Spinal cord (tissue), 10 donors: ENCODE measurements around the gene ESYT2. TPM values are rescaled to one million over a fixed set of nuclear protein-coding genes. Genes with fewer than 3 reads are reported as not detected.

Experiments
- DNase-seq, 6 donors: peaks; one replicate each; pipeline versions ENCODE4 v3.0.0 to v3.0.0-alpha.2; 2013 to 2015; ENCODE audit warnings: low spot score in 6 of 6, low read depth in 4 of 6
- H3K27ac ChIP-seq: one replicate; pipeline ENCODE4 v1.5.1; 2013; ENCODE audit warnings: low read depth, low read length, control low read depth
- H3K27me3 ChIP-seq: one replicate; pipeline ENCODE4 v1.6.1; 2013; ENCODE audit warnings: low read length; ENCODE audit not compliant: control insufficient read depth, insufficient read depth
- H3K36me3 ChIP-seq: one replicate; pipeline ENCODE4 v1.6.1; 2013; ENCODE audit warnings: low read length; ENCODE audit not compliant: control insufficient read depth, insufficient read depth
- H3K4me1 ChIP-seq: one replicate; pipeline ENCODE4 v1.6.1; 2013; ENCODE audit warnings: low read length; ENCODE audit not compliant: control insufficient read depth, insufficient read depth
- H3K4me3 ChIP-seq: one replicate; pipeline ENCODE4 v1.5.1; 2013; ENCODE audit warnings: low read depth, low read length, control low read depth
- H3K9me3 ChIP-seq: one replicate; pipeline ENCODE4 v1.6.1; 2013; ENCODE audit warnings: low read length; ENCODE audit not compliant: control insufficient read depth, insufficient read depth
- WGBS: methylation state at CpG from one replicate; pipeline ENCODE4 v1.1.5; 2013; ENCODE audit warnings: missing lambda C conversion rate; ENCODE audit not compliant: insufficient coverage; 5-methylcytosine and 5-hydroxymethylcytosine counted together
- polyA plus RNA-seq, 2 donors: library from polyadenylated mRNA; unstranded; fragments of 120-200 nt; gene quantifications; one replicate each; pipeline ENCODE4 v1.2.1, GENCODE V29; 2013; ENCODE audit not compliant: insufficient read length in 2 of 2
- total RNA-seq, 2 donors: library from RNA; depleted of rRNA in 1 of 2; stranded (reverse); fragments of 120-200 nt in 1 of 2; fragments of >200 nt in 1 of 2; gene quantifications; one replicate each; pipeline versions ENCODE4 v1.2.3 to v1.2.4, GENCODE V29; 2013 to 2014
- donor health status: healthy.

The ESYT2 gene
- total and polyA plus RNA-seq, 4 donors = 28.0 to 73.9 (median 51.9) TPM

DNA sequence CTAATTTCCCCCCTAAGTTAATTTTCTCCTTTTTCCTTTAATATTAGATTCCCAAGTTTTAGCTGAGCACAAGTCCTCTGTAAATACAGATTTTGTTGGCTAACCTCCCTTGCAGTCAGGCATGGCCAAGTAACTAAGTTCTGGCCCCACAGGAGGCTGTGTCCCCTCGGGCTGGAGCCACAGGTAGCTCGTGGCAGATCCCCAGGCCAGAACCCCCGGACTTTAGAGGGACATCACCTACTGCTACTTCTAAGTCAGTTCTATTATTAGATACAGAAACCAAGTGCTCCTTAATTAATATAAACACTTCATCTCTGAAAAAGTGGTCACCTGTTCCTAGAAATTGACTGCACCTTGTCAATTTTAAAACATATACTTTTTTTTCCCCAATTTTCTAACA lies 78.6 kb downstream of the ESYT2 start:
- DNase-seq = no peak
- H3K9me3 ChIP-seq = no peaks in the 10 kb centered on the region
- no peaks in the 10 kb centered on the region for H3K4me1 ChIP-seq
- WGBS = no CpG with 5 or more reads among the region's 3 CpGs
- no peaks in the 10 kb centered on the region for H3K27me3 ChIP-seq
- no peak overlapping the region for H3K27ac ChIP-seq
- H3K36me3 ChIP-seq = peaks cover 30% of the 10 kb centered on the region
- no peak overlapping the region for H3K4me3 ChIP-seq

DNA sequence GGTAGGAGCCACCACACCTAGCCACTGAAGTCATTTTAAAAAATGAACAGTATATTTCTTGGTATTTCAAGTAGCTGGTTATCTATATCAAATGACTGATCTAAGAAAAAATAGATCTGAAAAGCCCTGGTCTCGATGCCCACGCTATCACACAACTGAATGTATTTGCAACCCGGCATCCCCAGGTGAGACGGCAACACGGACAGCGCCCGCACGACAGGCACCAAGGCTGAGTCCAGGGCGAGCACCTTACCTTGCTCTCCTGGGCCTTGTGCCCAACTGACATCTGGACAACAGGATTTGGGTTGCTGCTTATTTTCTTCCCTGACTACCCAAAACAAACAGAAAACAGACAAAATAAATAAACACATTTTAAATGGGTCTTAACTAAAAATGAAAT lies 79.9 kb downstream of the ESYT2 start:
- DNase-seq = no peak
- no peaks in the 10 kb centered on the region for H3K4me1 ChIP-seq
- WGBS = 96% methylated on average over 9 of the region's 9 CpGs

DNA sequence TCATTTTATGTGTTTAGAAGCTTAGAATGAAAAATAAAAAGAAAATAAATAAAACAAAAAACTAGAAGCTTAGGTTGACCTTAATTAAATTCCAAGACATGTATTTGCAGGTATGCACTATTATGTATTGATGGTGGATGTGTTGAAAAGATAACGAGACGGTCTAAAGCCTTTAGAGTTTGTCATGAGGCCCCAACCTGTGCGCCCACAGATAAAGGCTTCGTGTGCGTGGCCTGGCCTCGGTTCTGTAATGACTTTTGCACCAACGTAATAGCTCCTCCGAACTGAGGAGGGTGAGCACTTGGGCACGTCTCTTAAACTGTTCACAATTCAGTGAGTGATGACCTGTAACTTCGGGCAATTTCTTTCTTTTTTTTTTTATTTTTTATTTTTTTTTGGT lies 81.0 kb downstream of the ESYT2 start:
- DNase-seq = no peak
- Histone ChIP-seq H3K4me1 (no peaks in the 10 kb centered on the region), H3K27ac (no peak overlapping the region), H3K27me3 (no peaks in the 10 kb centered on the region), H3K4me3 (no peak overlapping the region), H3K36me3 (peaks cover 32% of the 10 kb centered on the region), H3K9me3 (no peaks in the 10 kb centered on the region)
- WGBS = 97% methylated on average over 7 of the region's 10 CpGs

More for the DNA sequence above, 79.9 kb downstream of the ESYT2 start:
- H3K27ac ChIP-seq = no peak overlapping the region
- no peaks in the 10 kb centered on the region for H3K27me3 ChIP-seq
- H3K9me3 ChIP-seq = no peaks in the 10 kb centered on the region
- peaks cover 30% of the 10 kb centered on the region for H3K36me3 ChIP-seq
- H3K4me3 ChIP-seq = no peak overlapping the region

DNA sequence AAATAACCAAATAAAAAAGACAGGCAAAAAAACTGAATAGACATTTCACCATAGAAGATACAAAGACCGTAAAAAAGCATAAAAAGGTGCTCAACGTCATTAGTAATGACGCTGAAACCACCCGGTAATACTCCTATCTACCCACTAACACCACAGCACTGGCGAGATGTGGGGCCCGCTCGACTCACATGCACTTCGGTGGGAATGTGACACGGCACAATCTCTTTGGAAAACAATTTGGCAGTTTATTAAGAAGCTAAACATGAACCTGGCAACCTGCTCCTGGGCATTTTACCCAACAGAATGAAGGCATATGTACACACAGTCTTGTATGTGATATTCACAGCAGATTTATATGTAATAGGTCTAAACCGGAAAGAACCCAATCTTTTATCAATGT lies 81.9 kb downstream of the ESYT2 start:
- DNase-seq = no peak
- Histone ChIP-seq H3K36me3 (peaks cover 36% of the 10 kb centered on the region), H3K4me1 (no peaks in the 10 kb centered on the region), H3K27ac (no peak overlapping the region), H3K27me3 (no peaks in the 10 kb centered on the region), H3K9me3 (no peaks in the 10 kb centered on the region), H3K4me3 (no peak overlapping the region)
- 93% methylated on average over 9 of the region's 10 CpGs for WGBS

DNA sequence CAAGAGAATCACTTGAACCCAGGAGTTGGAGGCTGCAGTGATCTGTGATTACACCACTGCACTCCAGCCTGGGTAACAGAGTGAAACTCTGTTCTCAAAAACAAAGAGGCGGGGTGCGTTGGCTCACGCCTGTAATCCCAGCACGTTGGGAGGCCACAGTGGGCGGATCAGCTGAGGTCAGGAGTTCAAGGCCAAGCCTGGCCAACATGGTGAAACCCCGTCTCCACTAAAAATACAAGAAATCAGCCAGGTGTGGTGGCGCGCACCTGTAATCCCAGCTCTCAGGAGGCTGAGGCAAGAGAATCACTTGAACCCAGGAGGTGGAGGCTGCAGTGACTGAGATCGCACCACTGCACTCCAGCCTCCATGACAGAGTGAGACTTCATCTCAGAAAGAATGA lies 82.4 kb downstream of the ESYT2 start:
- Histone ChIP-seq H3K4me3 (no peak overlapping the region), H3K27me3 (no peaks in the 10 kb centered on the region), H3K9me3 (no peaks in the 10 kb centered on the region), H3K36me3 (peaks cover 41% of the 10 kb centered on the region), H3K4me1 (no peaks in the 10 kb centered on the region), H3K27ac (no peak overlapping the region)
- WGBS = 82% methylated on average over 8 of the region's 9 CpGs
- no peak for DNase-seq

DNA sequence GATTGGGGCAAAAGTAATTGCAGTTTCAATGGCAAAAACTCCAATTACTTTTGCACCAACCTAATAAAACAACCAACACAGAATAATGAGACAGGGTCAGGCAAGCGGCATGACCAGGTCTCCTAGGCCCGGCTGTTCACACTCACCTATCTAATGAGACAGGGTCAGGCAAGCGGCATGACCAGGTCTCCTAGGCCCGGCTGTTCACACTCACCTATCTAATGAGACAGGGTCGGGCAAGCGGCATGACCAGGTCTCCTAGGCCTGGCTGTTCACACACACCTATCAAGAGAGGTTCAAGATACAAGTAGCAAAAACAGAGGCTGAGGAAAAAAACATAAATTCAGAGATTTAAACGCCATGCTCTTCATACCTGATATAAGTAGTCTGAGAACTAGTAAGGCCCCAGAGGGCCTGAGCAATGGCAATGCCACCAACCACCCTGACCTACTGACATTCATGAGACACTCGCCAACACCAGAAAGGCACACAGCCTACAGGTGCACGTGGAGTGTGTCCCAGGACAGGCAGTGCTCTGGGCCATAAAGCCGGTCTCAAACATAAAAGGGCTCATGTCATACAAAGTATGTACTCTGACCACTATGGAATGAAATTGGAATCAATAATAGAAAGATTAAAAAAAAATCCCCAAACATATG lies 84.1 kb downstream of the ESYT2 start:
- Histone ChIP-seq H3K36me3 (peaks cover 56% of the 10 kb centered on the region), H3K9me3 (no peaks in the 10 kb centered on the region), H3K27me3 (no peaks in the 10 kb centered on the region), H3K27ac (no peak overlapping the region), H3K4me1 (no peaks in the 10 kb centered on the region), H3K4me3 (no peak overlapping the region)
- no peak for DNase-seq
- 94% methylated on average over 6 of the region's 10 CpGs for WGBS

DNA sequence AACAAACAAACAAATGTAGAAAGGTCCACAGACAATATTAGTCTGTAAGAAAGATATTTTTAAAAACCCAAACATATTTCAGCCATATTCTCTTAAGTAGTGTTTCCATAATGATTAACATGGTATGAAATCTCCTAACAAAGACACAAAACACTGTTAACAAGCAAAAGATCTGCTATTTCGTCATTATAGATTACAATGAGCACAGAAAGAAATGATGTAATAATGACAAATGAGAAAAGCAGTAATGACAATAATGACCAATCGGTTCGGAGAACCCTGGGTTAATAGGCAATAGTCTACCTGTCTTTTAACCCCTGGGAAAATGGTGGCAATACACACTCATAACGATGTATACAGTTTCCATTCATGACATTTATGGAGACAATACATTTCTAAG lies 85.2 kb downstream of the ESYT2 start:
- WGBS = 100% methylated on average over 2 of the region's 4 CpGs
- H3K27ac ChIP-seq = no peak overlapping the region
- no peaks in the 10 kb centered on the region for H3K4me1 ChIP-seq
- no peaks in the 10 kb centered on the region for H3K27me3 ChIP-seq
- no peak for DNase-seq
- no peaks in the 10 kb centered on the region for H3K9me3 ChIP-seq
- peaks cover 55% of the 10 kb centered on the region for H3K36me3 ChIP-seq
- H3K4me3 ChIP-seq = no peak overlapping the region

DNA sequence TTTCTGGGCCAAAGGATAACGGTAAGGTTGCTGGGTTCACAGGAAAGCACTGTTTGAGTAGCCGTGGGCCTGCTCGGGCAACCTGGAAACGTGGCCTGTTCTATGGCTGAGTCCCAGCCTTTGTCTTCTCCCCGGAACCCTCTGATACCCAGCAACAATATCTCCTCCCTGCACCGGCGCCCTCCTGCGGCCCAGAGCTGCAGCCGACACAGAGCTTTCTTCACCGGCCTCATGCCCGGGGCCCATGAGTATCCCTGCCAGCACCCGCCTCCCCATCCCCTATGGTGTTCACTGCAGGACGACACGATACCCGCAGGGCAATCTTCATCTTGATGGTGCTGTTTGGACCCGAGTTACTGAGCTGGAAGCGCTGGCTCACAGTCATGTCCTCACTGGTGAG lies 86.1 kb downstream of the ESYT2 start:
- Histone ChIP-seq H3K27me3 (no peaks in the 10 kb centered on the region), H3K27ac (no peak overlapping the region), H3K9me3 (no peaks in the 10 kb centered on the region), H3K4me3 (no peak overlapping the region), H3K36me3 (peaks cover 59% of the 10 kb centered on the region), H3K4me1 (no peaks in the 10 kb centered on the region)
- 96% methylated on average over 17 of the region's 17 CpGs for WGBS
- no peak for DNase-seq

DNA sequence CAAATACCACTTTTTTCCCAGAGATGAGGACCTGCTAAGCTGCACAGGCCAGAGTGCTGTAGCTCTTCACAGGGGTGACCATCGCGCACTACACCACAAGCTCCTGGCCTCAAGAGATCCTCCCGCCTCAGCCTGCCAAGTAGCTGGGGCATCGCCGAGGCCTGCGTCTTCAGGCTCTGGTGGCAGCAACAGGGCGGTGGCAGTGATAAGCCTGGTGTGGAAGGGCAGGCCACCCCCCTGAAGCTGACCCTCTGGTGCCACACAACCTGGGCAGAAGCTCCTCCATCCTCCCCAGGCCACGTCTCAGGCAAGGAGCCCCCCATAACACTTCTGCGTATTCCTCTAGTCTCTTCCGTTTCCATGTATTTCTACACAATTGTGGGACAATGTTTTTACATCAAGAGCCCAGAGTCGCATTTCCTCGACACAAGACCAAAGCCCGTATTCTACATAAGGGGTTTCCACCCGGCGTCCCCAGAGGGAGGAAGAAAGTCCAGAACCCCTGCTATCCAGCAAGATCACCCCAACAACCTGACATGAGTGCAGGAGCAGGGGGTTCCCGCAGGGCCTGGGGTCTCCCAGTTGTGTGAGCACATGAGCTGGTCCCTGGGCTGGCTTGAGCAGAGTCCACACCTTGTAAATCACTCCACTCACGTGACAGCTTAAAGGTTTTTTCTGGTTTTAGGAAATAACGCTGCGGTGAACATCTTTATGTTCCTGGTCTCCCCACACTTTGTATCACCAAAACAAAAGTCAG lies 87.1 kb downstream of the ESYT2 start:
- Histone ChIP-seq H3K36me3 (peaks cover 64% of the 10 kb centered on the region), H3K27ac (no peak overlapping the region), H3K4me3 (no peak overlapping the region), H3K9me3 (no peaks in the 10 kb centered on the region), H3K4me1 (no peaks in the 10 kb centered on the region), H3K27me3 (no peaks in the 10 kb centered on the region)
- WGBS = 88% methylated on average over 18 of the region's 19 CpGs
- no peak for DNase-seq

DNA sequence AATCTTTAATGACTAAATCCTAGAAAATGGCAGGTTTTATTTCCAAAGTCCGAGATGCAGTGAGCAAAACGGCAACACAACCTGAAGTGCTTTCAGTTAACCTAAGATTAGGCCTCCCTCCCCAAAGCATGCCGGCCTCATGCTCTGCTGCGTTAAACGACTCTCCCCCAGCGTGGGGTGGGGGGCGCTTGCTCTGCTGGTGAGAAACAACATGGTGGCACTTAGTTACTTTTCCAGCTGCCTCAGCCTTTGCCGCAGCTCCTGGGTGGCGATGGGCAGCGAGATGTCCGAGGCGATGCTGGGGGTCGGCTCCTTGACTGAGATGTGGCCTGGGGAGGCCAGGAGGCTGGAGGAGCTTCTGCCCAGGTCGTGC lies 88.0 kb downstream of the ESYT2 start:
- Histone ChIP-seq H3K27me3 (no peaks in the 10 kb centered on the region), H3K4me1 (no peaks in the 10 kb centered on the region), H3K27ac (peak overlapping the region; percentile 42), H3K9me3 (no peaks in the 10 kb centered on the region), H3K4me3 (no peak overlapping the region), H3K36me3 (peaks cover 59% of the 10 kb centered on the region)
- 98% methylated on average over 7 of the region's 14 CpGs for WGBS
- DNase-seq = no peak
